Mucosa of rectum (tissue), 2 donors: ENCODE measurements around the gene CDC5L.

ENCODE experiments used
- H3K27ac ChIP-seq, 2 donors: one replicate each; pipeline ENCODE4 v1.7.0; 2013; ENCODE audit warnings: inconsistent platforms in 2 of 2, low read depth in 2 of 2, low read length in 2 of 2
- H3K27me3 ChIP-seq, 2 donors: one replicate each; pipeline ENCODE4 v1.7.0; 2013; ENCODE audit warnings: low read length in 2 of 2; ENCODE audit not compliant: control insufficient read depth in 2 of 2, insufficient read depth in 2 of 2
- H3K36me3 ChIP-seq, 2 donors: one replicate each; pipeline ENCODE4 v1.7.0; 2013; ENCODE audit warnings: low read length in 2 of 2; ENCODE audit not compliant: control insufficient read depth in 2 of 2, insufficient read depth in 2 of 2
- H3K4me1 ChIP-seq, 2 donors: one replicate each; pipeline ENCODE4 v1.7.0; 2013; ENCODE audit warnings: low read length in 2 of 2, mild to moderate bottlenecking in 1 of 2; ENCODE audit not compliant: control insufficient read depth in 2 of 2, insufficient read depth in 2 of 2
- H3K4me3 ChIP-seq, 2 donors: one replicate each; pipeline ENCODE4 v1.7.0; 2013; ENCODE audit warnings: low read length in 2 of 2
- H3K9ac ChIP-seq, 2 donors: one replicate each; pipeline ENCODE4 v1.7.0; 2013; ENCODE audit warnings: low read length in 2 of 2, low read depth in 1 of 2, mild to moderate bottlenecking in 1 of 2
- H3K9me3 ChIP-seq, 2 donors: one replicate each; pipeline ENCODE4 v1.7.0; 2013; ENCODE audit warnings: low read length in 2 of 2; ENCODE audit not compliant: control insufficient read depth in 2 of 2
- donor health status: healthy.
- donor health status: Normal muscosa, but diverticular disease.

CDC5L gene

DNA sequence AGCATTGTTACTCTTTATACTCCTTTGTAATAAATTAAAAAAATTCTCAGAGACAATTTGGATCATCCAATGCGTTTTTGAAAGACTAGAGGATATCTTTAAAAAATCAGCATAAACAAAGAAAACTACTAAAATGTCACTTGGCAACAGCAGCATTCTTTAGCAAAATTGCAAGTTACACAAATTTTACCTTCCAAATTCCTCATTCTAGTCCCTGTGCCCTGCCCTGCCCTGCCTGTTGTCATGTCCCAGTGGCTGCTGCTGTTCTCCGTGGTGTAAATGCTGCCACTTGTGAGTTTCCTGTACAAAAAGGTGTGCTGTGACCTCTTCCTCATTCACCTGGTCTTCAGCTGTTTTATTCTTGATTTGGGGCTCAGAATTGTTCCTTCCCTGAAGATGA is 83.2 kb downstream of the CDC5L start:
- H3K27me3 ChIP-seq = no peaks in the 10 kb centered on the region
- no peak overlapping the region for H3K27ac ChIP-seq
- H3K36me3 ChIP-seq = no peaks in the 10 kb centered on the region
- H3K4me3 ChIP-seq = no peak overlapping the region
- peaks cover 2 to 3% of the 10 kb centered on the region in 2 donors for H3K4me1 ChIP-seq
- no peaks in the 10 kb centered on the region for H3K9me3 ChIP-seq
- no peak overlapping the region for H3K9ac ChIP-seq

DNA sequence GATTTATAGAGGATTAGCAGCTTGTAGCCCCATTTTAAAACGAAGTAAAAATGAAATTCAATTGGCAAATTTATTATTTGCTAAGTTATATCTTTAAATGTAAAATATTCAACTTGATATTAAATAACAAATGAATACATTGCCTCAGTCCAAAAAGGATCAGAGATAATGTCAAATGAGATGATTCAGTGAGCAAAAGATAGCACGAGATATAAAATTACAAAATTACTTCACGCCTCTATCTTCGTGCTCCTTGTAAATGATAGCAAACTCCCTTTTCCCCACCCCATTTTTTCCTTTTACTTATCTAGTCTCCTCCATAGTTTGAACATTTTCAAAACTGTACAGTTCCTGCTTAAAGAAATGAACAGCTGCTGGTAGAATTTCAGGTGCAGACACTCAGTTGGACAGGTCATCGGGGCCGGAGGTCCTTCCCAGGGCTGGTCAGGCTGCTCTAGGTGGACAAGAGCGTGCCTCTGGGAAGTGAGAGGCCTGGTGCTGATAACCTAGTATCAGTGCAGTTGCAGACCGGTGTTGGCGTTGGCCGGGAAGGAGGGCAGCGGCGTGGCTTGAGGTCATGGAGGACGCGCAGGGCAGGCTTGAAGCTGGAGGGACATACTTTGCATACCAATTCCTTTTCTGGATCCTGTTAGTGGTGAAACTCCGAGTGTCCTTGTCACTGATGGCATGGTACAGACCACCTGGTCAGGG is 83.9 kb downstream of the CDC5L start:
- no peak overlapping the region for H3K27ac ChIP-seq

DNA sequence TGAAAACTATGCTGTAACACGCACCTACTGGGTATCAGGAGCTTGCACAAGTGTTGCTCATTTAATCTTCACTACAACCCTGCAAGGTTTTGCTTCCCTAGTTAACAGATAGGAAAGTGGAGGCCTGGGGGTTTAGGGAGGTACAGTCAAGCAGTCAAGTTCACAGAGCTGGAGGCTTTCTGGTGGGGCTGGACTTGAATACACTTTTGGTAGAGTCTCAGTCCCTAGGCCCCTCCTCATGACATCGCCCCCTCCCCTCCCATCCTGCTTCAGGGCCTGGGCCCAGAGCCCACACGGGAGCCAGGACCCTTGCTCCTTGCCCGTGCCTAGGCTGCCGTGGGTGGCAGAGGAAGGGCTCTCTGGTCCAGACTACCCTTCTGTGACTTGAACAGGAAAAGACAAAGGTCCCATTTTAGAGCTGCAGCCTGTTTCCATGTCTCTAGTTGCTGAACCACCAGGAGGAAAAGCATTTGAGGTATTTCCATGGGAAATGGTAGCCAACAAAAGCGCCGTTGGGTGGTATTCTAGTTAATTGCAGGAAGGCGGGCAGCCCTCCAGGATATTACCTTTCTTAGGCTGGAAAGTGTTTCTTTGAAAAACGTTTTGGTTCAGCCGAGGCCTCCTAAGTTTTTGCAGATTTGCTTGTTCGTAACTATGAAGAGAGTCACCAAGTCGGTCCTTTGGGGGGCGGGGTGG is 84.9 kb downstream of the CDC5L start:
- no peak overlapping the region for H3K9ac ChIP-seq
- H3K9me3 ChIP-seq = no peaks in the 10 kb centered on the region
- H3K27me3 ChIP-seq = no peaks in the 10 kb centered on the region
- H3K4me3 ChIP-seq = no peak overlapping the region
- H3K36me3 ChIP-seq = no peaks in the 10 kb centered on the region
- peaks cover 5 to 6% of the 10 kb centered on the region in 2 donors for H3K4me1 ChIP-seq
- H3K27ac ChIP-seq = no peak overlapping the region

More for the DNA sequence above, 83.9 kb downstream of the CDC5L start:
- H3K9ac ChIP-seq = no peak overlapping the region
- peaks cover 5 to 6% of the 10 kb centered on the region in 2 donors for H3K4me1 ChIP-seq
- H3K9me3 ChIP-seq = no peaks in the 10 kb centered on the region
- no peak overlapping the region for H3K4me3 ChIP-seq
- no peaks in the 10 kb centered on the region for H3K36me3 ChIP-seq
- no peaks in the 10 kb centered on the region for H3K27me3 ChIP-seq

DNA sequence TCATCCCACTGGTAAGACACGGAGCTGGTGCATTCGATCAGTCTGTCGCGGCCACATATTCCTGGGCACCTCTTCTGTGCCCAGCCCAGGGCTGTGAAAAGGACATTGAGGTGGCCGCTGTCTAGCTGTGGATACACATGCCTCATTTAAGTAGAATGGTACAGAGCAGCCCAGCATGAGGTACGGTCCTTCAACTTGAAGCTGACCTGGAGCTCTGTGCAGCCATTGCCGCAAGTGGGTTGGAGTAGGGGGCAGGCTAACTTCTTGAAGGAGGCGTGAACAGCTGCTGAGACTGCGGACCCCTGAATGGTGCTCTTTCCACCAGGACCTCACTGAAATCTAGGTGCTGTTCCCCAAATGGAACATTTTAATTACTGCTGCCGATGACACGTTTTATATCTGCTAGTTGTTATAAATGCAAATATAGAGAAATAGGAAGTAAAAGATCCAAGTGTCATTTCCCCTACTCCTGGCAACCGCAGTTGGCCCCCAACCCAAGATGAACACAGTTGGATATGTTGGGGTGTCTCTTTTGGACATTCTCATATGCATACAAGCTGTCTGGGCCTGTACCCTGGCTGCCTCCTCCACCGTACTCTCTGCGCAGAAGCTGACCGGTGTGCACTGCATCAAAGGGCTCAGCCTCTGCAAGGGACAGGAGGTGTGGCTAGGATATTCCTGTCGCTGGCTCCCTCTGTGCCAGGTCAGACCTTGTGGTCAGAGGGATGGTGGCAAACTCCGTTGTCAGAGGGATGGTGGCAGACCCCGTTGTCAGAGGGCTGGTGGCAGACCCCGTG is 86.1 kb downstream of the CDC5L start:
- H3K27ac ChIP-seq = no peak overlapping the region

DNA sequence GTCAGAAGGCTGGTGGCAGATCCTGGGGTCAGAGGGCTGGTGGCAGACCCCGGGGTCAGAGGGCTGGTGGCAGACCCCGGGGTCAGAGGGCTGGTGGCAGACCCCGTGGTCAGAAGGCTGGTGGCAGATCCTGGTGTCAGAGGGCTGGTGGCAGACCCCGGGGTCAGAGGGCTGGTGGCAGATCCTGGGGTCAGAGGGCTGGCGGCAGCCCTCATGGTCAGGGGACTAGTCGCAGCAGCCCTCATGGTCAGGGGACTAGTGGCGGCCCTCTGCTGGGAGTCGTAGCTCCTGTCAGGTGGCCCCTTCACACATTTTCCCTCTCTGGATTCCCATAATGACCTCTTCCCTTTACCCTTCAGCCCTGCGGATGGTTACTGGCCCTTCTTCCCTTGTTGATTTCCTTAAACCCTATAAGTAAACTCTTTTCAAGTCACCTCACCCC is 86.7 kb downstream of the CDC5L start:
- no peaks in the 10 kb centered on the region for H3K36me3 ChIP-seq
- H3K27me3 ChIP-seq = no peaks in the 10 kb centered on the region
- no peak overlapping the region for H3K27ac ChIP-seq
- H3K9me3 ChIP-seq = no peaks in the 10 kb centered on the region
- H3K4me1 ChIP-seq = peaks cover 5 to 6% of the 10 kb centered on the region in 2 donors
- H3K4me3 ChIP-seq = no peak overlapping the region
- H3K9ac ChIP-seq = no peak overlapping the region

More for the DNA sequence above, 86.1 kb downstream of the CDC5L start:
- Histone ChIP-seq H3K4me3 (no peak overlapping the region), H3K9me3 (no peaks in the 10 kb centered on the region), H3K9ac (no peak overlapping the region), H3K4me1 (peaks cover 5 to 6% of the 10 kb centered on the region in 2 donors), H3K36me3 (no peaks in the 10 kb centered on the region), H3K27me3 (no peaks in the 10 kb centered on the region)

DNA sequence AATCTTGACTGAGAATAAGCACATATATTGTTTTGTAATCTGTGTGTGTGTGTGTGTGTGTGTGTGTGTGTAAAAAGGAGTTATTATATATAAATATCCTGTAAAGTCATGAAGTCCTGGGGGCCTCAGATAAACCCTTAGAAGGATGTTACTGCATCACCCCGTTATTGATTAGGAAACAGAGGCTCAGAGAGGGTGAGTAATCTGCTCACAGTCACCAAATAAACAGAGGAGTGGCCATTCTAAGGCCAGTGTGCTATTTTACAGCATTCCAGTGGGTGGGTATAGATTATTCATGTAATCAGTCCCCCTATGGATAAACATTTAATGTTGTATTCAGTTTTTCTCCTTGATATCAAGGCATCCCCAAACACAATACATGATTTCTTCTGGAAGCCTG is 87.1 kb downstream of the CDC5L start:
- Histone ChIP-seq H3K27ac (no peak overlapping the region), H3K4me3 (no peak overlapping the region), H3K4me1 (peaks cover 5 to 6% of the 10 kb centered on the region in 2 donors), H3K36me3 (no peaks in the 10 kb centered on the region), H3K9ac (no peak overlapping the region), H3K27me3 (no peaks in the 10 kb centered on the region), H3K9me3 (no peaks in the 10 kb centered on the region)

DNA sequence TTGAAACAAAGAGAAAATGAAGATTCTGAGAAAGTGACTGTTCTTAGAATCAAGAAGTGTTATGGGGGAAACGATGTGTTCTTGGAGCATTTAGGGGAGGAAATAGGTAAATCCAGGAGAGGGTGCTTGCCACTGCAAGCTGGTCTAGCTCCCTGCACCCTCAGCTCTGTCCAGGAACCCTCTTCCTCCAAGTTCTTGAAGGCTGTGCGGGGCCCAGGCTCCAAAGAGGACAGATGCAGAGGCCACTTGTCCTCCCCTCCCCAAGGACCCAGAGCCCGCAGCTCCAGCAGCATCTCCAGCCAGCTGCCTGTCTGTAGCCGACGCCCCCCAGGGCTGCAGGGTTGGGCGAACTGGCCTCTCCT is 87.9 kb downstream of the CDC5L start:
- H3K4me1 ChIP-seq = peaks cover 3 to 4% of the 10 kb centered on the region in 2 donors
- H3K4me3 ChIP-seq = no peak overlapping the region
- no peaks in the 10 kb centered on the region for H3K9me3 ChIP-seq
- H3K27ac ChIP-seq = no peak overlapping the region
- H3K9ac ChIP-seq = no peak overlapping the region
- H3K36me3 ChIP-seq = no peaks in the 10 kb centered on the region
- H3K27me3 ChIP-seq = no peaks in the 10 kb centered on the region

DNA sequence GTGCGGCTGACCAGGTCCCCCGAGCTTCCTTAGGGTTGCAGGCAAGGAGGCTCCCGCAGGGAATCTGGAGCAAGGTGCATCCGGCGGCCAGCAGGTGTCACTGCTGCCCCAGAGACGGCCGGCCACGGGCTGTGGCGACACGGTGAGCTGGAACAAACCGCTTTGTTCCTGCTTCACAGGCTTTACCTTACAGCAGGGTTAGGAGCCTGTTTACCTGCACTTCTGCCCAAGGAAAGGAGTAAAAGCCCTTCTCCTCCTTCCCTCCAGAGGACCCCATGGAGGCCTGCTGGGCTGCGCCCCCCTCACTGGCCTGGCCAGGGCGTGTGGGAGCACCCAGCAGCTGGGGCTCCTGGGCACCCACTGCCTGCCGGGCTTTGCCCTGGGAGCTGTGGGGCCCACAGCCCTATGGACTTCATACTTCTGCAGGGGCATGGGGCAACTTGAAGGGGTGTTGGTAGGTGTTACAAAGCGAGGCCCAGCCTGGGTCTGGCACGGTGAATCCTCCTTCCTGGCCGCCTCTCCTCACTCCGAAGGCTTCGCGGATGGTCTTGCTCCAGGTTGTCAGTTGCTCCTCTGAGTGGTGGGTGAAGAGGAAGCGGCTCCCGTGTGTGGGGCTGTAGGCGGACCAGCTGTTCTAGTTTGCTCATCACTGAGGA is 88.4 kb downstream of the CDC5L start:
- Histone ChIP-seq H3K9ac (peak overlapping the region in 1 of 2 donors; percentile 53), H3K4me3 (no peak overlapping the region), H3K9me3 (no peaks in the 10 kb centered on the region), H3K27ac (no peak overlapping the region), H3K4me1 (peaks cover 3 to 4% of the 10 kb centered on the region in 2 donors), H3K27me3 (no peaks in the 10 kb centered on the region), H3K36me3 (no peaks in the 10 kb centered on the region)

DNA sequence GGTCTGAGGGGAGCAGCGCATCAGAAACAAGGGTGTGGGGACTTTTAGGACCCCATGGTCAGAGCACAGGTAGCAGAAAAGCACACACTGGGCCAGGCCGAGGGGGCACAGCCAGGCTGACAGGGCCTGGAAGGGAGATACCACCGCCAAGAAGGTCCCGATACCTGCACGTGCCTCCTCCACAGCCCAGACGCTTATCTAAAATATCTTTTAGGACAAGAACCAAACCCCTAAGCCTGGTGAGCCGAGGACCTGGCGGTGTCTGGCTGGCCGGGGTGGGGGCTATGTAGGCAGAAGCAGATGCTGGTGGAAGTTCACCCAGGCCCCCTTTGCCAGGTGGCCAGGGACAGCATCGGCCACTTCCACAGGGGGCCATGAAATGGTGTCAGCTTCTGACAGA is 89.3 kb downstream of the CDC5L start:
- Histone ChIP-seq H3K27me3 (no peaks in the 10 kb centered on the region), H3K27ac (no peak overlapping the region), H3K36me3 (no peaks in the 10 kb centered on the region), H3K9me3 (no peaks in the 10 kb centered on the region), H3K4me1 (peaks cover 3 to 4% of the 10 kb centered on the region in 2 donors), H3K9ac (no peak overlapping the region), H3K4me3 (no peak overlapping the region)
